Measurements from ENCODE around the gene CARNS1.

DNA sequence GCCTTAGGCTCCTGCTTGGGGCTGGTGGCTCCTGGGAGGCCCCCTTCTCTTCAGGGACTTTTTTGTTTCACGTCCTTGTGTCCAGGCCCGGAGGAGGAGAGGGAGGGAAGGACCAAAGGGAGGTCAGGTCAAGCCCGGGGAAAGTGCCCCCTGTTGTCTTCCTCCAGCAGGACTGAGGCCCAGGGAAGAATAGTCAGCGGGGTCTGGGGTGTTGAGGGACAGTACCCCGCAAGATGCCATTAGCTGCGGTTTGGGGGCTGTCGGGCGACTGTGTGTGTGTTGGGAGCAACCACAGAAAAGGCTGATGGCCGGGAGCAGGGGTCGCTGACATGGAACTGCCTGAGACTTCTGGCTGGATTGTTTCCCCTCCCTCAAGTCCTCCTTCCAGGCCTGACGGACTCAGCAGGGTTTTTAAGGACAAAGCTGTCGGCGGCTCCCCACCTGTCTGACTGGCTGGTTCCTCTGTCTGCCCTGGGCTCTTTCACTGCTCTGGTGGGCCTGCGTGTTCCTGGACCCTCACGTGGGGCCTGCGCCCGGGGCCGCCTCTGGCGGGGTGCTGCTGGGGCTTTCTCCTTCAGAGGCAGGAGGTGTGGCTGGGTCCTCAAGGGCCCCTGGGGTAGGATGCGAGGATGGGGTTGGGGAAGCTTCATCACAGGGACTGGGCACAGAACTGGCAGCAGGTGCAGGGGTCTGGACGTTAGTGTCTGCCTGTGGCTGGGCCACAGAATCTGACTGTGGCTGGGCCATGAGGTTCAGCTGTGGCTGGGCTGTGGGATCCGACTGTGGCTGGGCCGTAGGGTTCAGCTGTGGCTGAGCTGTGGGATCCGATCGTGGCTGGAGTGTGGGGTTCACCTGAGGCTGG lies 35.5 kb downstream of the CARNS1 start:
- TF ChIP-seq, protein P1, sequence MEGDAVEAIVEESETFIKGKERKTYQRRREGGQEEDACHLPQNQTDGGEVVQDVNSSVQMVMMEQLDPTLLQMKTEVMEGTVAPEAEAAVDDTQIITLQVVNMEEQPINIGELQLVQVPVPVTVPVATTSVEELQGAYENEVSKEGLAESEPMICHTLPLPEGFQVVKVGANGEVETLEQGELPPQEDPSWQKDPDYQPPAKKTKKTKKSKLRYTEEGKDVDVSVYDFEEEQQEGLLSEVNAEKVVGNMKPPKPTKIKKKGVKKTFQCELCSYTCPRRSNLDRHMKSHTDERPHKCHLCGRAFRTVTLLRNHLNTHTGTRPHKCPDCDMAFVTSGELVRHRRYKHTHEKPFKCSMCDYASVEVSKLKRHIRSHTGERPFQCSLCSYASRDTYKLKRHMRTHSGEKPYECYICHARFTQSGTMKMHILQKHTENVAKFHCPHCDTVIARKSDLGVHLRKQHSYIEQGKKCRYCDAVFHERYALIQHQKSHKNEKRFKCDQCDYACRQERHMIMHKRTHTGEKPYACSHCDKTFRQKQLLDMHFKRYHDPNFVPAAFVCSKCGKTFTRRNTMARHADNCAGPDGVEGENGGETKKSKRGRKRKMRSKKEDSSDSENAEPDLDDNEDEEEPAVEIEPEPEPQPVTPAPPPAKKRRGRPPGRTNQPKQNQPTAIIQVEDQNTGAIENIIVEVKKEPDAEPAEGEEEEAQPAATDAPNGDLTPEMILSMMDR (conservative IDR thresholded peaks at IDR 0.05 in 1 of 2, IDR thresholded peaks at IDR 0.05 in 1 of 2; ENCODE audit: low read depth in 1 of 2, low read length in 2 of 2), result no peak
- no peak for TF ChIP-seq EZH2 (IDR thresholded peaks at IDR 0.05; ENCODE audit: low read length, missing control alignments)

Measured in fibroblast of lung (primary cell).